ENCODE results near the gene MAPK4. TPM values are rescaled to one million over a fixed set of nuclear protein-coding genes. Genes with fewer than 3 reads are reported as not detected.

The MAPK4 gene
- total RNA-seq, 1 donor from 2014 or later, result 2.2 TPM

GRCh38 chr18:50624981-50625380 lies 65.1 kb downstream of the MAPK4 start:
- DNase-seq (ENCODE audit: extremely low spot score in 2 of 2), result peak in 1 of 2 donors; percentile 81
- no peaks in the 10 kb centered on the region for H3K9me3 ChIP-seq
- TF ChIP-seq POLR2AphosphoS5 (IDR thresholded peaks at IDR 0.05; ENCODE audit: insufficient read depth in 1 of 2, low read depth in 1 of 2) (no peak), CTCF (IDR thresholded peaks at IDR 0.05) (no peak), POLR2A (IDR thresholded peaks at IDR 0.05) (no peak)
- no peaks in the 10 kb centered on the region for H3K36me3 ChIP-seq
- H3K27ac ChIP-seq, result no peak overlapping the region
- H3K4me1 ChIP-seq, result no peaks in the 10 kb centered on the region
- intact Hi-C loops (cut with DNase I), result no loop called here
- H3K4me3 ChIP-seq, result no peak overlapping the region
- no peaks in the 10 kb centered on the region for H3K27me3 ChIP-seq

- intact Hi-C loops (cut with DNase I), result no loop called here
Observed at GRCh38 chr18:50626317-50626716, 66.4 kb downstream of the MAPK4 start.

GRCh38 chr18:50627594-50628532 lies 68.0 kb downstream of the MAPK4 start:
- Histone ChIP-seq H3K36me3 (no peaks in the 10 kb centered on the region), H3K4me3 (no peak overlapping the region), H3K27me3 (no peaks in the 10 kb centered on the region), H3K9me3 (no peaks in the 10 kb centered on the region), H3K4me1 (no peaks in the 10 kb centered on the region), H3K27ac (no peak overlapping the region)
- intact Hi-C loops (cut with DNase I), result no loop called here
- no peak for TF ChIP-seq POLR2A (IDR thresholded peaks at IDR 0.05)
- TF ChIP-seq CTCF (IDR thresholded peaks at IDR 0.05), result no peak
- no peak for TF ChIP-seq POLR2AphosphoS5 (IDR thresholded peaks at IDR 0.05; ENCODE audit: insufficient read depth in 1 of 2, low read depth in 1 of 2)
- peak in 1 of 2 donors; percentile 34 for DNase-seq (ENCODE audit: extremely low spot score in 2 of 2)

More at GRCh38 chr18:50626317-50626716, 66.4 kb downstream of the MAPK4 start:
- Histone ChIP-seq H3K36me3 (no peaks in the 10 kb centered on the region), H3K27me3 (no peaks in the 10 kb centered on the region), H3K4me1 (no peaks in the 10 kb centered on the region), H3K27ac (no peak overlapping the region), H3K9me3 (no peaks in the 10 kb centered on the region), H3K4me3 (no peak overlapping the region)
- DNase-seq (ENCODE audit: extremely low spot score in 2 of 2), result no peak
- TF ChIP-seq POLR2AphosphoS5 (IDR thresholded peaks at IDR 0.05; ENCODE audit: insufficient read depth in 1 of 2, low read depth in 1 of 2) (no peak), POLR2A (IDR thresholded peaks at IDR 0.05) (no peak), CTCF (IDR thresholded peaks at IDR 0.05) (no peak)

GRCh38 chr18:50628533-50628905 lies 68.6 kb downstream of the MAPK4 start:
- no peak for DNase-seq (ENCODE audit: extremely low spot score in 2 of 2)
- intact Hi-C loops (cut with DNase I), result no loop called here
- TF ChIP-seq POLR2AphosphoS5 (IDR thresholded peaks at IDR 0.05; ENCODE audit: insufficient read depth in 1 of 2, low read depth in 1 of 2) (no peak), CTCF (IDR thresholded peaks at IDR 0.05) (no peak), POLR2A (IDR thresholded peaks at IDR 0.05) (no peak)
- Histone ChIP-seq H3K9me3 (no peaks in the 10 kb centered on the region), H3K36me3 (no peaks in the 10 kb centered on the region), H3K4me1 (no peaks in the 10 kb centered on the region), H3K27ac (no peak overlapping the region), H3K4me3 (no peak overlapping the region), H3K27me3 (no peaks in the 10 kb centered on the region)

DNA sequence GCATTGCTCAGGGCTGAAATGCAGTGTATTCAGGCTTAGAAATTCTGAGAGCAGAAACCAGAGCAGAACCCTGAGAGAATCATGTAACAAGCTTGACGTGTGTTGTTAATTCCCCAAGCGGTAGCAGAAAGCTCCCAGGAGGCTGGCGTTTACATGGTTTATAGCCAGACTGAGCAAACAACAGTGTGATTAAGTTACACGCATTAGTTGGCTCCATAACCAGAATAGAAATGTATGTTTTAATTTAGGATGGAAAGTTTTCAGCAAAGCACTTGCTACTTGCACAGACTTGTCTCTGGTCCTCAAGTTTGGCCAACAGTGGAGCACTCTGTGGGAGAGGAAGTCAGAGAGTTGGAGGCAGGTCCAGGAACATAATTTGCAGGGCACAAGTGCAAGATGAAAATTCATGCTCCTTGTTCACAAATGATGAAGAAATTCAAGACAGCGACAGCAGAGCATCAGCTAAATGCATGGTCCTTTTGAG lies 69.3 kb downstream of the MAPK4 start:
- intact Hi-C loops (cut with DNase I), result no loop called here
- no peak for DNase-seq (ENCODE audit: extremely low spot score in 2 of 2)
- H3K9me3 ChIP-seq, result no peaks in the 10 kb centered on the region
- H3K36me3 ChIP-seq, result no peaks in the 10 kb centered on the region
- no peak overlapping the region for H3K27ac ChIP-seq
- H3K4me1 ChIP-seq, result no peaks in the 10 kb centered on the region
- H3K4me3 ChIP-seq, result no peak overlapping the region
- H3K27me3 ChIP-seq, result no peaks in the 10 kb centered on the region
- TF ChIP-seq CTCF (IDR thresholded peaks at IDR 0.05) (no peak), POLR2AphosphoS5 (IDR thresholded peaks at IDR 0.05; ENCODE audit: insufficient read depth in 1 of 2, low read depth in 1 of 2) (no peak), POLR2A (IDR thresholded peaks at IDR 0.05) (no peak)
